Coronary artery (tissue), 2 donors: ENCODE results near the gene ATF7.

Source experiments
- DNase-seq: peaks from one replicate; pipeline ENCODE4 v3.0.0-alpha.2; 2017; ENCODE audit warnings: low spot score
- H3K27ac ChIP-seq, 2 donors: fragments of 200-600 bp; sonication (generic); one replicate each; pipeline ENCODE4 v1.5.1; 2016 to 2019
- H3K4me3 ChIP-seq: fragments of 200-600 bp; sonication (generic); 2 replicates; pipeline ENCODE4 v1.5.1; 2016; ENCODE audit warnings: mild to moderate bottlenecking, moderate library complexity
- TF ChIP-seq, protein P1 (sequence below): fragments of 200-600 bp; sonication (generic); IDR thresholded peaks from one replicate; pipeline ENCODE4 v1.5.1; 2019; ENCODE audit warnings: antibody characterized with exemption

The ATF7 gene

DNA sequence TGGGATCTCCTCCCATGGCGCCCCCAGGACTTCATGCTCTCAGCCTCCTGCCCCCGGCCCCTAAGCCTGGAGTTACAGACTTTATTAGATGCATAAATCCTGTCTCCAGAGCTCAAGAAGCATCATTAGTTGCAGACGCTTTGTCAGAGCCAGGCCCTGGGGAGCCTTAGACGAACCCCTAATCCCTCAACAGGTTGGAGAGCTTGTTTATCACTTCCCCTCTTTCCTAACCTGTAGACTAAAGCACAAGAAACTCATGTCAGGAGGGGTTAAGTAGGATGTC, 118.6 kb downstream of the ATF7 start:
- DNase-seq: no peak
- Histone ChIP-seq H3K27ac (peak overlapping the region in 1 of 2 donors; percentile 99), H3K4me3 (no peak overlapping the region)
- TF ChIP-seq, protein P1, sequence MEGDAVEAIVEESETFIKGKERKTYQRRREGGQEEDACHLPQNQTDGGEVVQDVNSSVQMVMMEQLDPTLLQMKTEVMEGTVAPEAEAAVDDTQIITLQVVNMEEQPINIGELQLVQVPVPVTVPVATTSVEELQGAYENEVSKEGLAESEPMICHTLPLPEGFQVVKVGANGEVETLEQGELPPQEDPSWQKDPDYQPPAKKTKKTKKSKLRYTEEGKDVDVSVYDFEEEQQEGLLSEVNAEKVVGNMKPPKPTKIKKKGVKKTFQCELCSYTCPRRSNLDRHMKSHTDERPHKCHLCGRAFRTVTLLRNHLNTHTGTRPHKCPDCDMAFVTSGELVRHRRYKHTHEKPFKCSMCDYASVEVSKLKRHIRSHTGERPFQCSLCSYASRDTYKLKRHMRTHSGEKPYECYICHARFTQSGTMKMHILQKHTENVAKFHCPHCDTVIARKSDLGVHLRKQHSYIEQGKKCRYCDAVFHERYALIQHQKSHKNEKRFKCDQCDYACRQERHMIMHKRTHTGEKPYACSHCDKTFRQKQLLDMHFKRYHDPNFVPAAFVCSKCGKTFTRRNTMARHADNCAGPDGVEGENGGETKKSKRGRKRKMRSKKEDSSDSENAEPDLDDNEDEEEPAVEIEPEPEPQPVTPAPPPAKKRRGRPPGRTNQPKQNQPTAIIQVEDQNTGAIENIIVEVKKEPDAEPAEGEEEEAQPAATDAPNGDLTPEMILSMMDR: no peak

DNA sequence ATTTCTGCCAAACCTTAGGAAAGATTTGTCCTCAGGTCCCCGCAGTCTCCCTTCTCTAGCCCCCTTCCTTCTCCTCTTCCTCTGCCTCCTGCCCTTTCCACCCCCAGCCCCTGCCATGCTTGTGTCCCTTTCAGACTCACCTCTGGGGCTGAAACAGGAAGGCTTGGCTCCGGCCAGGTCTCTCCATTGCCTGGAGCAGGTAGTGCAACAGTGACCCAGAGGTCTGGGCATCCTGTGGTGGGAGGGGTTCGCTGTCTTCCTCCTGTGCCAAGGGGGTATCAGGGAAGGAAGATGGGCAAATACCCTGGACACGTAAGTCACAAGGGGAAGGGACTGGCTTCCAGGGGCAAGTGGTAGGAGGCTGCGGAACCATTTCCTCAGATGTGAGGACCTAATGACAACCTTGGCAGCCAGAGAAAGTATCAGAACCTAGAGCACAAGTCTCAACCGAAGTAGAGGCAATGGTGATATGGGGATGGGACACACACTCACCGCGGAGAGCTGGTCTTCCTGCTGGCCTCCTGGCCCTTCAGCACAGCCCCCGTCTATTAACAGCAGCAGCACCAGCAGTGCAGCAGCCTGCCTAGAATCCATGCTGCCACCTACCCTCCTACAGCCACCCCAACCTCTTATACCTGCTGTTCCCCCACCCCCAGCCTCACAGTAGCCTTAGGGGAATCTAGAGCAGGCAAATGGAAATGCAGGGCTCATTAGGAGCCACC, 119.1 kb downstream of the ATF7 start, which contains the start of gene NPFF:
NPFF (minus strand) TSS at position 604 of the 722 bp plus-strand sequence; CDS start at position 594, 10 bp downstream.
- DNase-seq: no peak
- Histone ChIP-seq H3K4me3 (no peak within 1 kb of the TSS), H3K27ac (peak within 1 kb of the TSS; percentile 42 to 99)
- TF ChIP-seq, protein P1: no peak

DNA sequence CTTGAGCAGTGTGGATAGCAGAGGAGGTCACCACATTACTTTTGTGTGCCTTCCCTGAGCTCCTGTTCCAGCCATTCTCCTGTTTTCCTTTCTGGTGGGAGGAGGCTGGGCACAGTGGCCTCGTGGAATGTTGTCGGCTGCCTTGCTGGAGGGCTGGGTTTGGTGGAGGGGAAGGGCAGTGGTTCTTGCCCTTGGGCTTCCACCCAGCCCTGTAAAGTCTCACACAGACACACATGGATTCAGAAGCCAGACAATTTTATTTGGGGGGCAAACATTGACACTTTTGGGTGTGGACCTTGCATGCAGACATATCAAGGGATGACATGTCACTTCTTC, 119.8 kb downstream of the ATF7 start:
- TF ChIP-seq, protein P1: no peak
- Histone ChIP-seq H3K4me3 (no peak overlapping the region), H3K27ac (peak overlapping the region; percentile 42 to 99)
- no peak for DNase-seq

DNA sequence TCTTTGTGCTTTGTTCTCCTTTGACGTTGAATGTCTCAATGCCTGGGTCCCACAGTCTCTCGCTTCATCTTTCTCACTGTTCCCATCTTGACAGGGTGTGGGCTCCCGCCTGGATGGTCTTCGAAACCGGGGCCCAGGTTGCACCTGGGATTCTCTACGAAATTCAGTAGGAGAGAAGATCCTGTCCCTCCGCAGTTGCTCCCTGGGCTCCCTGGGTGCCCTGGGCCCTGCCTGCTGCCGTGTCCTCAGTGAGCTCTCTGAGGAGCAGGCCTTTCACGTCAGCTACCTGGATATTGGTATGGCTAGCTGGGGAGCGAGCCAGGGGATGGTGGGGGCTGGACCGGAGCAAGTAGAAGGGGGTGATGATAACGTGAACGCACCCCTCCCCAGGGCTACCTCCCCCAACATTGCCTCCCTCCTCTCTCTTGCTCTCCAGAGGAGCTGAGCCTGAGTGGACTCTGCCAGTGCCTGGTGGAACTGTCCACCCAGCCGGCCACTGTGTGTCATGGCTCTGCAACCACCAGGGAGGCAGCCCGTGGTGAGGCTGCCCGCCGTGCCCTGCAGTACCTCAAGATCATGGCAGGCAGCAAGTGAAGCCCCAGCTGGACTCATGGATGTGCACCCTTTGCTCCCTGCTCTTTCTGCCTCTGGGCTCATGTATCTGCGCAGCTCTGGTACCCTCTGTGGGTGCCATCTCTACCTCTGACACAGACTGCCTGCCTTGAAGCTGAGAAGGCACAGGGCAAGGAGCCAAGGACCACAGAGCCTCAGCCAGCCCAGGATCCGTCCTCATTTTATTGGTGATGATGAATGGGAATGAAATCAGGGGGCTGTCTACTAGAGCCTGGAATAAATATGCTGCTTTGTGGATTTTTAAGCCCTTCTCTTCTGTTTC, 120.4 kb downstream of the ATF7 start:
- H3K27ac ChIP-seq: peak overlapping the region; percentile 70 to 99
- DNase-seq: no peak
- TF ChIP-seq, protein P1: no peak
- no peak overlapping the region for H3K4me3 ChIP-seq

DNA sequence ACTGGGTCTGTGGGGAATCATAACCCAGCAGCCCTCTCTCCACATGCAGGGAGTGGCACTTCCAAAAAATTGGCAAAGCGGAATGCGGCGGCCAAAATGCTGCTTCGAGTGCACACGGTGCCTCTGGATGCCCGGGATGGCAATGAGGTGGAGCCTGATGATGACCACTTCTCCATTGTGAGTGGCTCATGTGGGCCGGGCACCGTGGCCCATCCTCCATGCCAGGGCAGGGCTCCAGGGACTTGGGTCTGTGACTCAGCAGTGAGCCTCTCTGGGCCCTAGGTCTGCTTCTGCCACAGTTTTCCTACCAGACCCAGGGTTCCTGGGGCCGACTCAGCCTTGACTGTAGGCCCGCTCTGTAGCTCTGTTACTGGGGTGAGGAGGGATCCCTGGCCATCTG, 121.1 kb downstream of the ATF7 start:
- no peak for DNase-seq
- no peak overlapping the region for H3K4me3 ChIP-seq
- H3K27ac ChIP-seq: peak overlapping the region; percentile 70 to 99
- TF ChIP-seq, protein P1: no peak

DNA sequence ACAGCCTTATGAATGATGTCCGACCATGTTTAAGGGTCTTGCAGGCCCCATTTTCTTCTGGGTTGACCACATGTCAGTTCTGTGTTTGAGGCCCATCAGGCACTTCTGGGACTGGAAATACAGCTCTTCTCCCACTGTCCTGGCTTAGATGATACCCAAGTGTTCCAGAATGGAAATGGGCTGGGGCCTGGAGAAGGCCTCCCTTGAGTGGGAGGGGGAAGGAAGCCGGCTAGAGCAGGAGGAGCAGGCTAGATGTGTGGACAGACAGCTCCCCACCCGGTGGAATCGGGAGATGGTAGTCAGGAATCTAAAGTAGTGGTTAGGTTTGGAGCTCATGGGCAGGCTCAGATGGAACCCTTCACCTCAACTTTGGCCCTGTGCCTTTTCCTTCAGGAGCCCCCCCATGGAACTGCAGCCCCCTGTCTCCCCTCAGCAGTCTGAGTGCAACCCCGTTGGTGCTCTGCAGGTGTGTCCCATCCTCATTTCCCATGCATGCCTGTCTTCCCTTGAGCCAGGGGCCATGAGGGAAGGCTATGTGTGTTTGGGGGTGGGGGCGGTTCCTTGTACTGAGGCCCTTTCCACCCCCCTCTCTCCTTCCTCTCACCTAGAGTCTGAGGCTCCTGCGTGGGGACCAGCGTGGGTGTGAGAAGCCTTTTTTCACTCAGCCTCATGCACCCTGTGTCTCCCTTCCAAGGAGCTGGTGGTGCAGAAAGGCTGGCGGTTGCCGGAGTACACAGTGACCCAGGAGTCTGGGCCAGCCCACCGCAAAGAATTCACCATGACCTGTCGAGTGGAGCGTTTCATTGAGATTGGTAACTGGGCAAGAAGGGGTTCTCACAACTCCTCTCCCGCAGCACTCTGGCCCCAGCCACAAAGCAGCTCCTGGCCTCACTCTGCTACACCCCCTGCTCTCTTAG, 121.9 kb downstream of the ATF7 start:
- DNase-seq: no peak
- Histone ChIP-seq H3K27ac (peak overlapping the region; percentile 96 to 99), H3K4me3 (no peak overlapping the region)
- TF ChIP-seq, protein P1: no peak
